HFFc6 (cell line): Measurements from ENCODE around the gene GLRX5. TPM values are rescaled to one million over a fixed set of nuclear protein-coding genes. Genes with fewer than 3 reads are reported as not detected.
"Not testable (repeated sequence)": the region's sequence is repeated elsewhere in the genome, so short reads cannot be mapped to it uniquely, and the experiment has no call there.

Experiments used
- DNase-seq: peaks from one replicate; pipeline ENCODE4 v3.0.0-alpha.2; 2018
- H3K27ac Mint-ChIP-seq: 2 replicates; pipeline ENCODE4 v1.8.0; 2020; ENCODE audit warnings: mild to moderate bottlenecking, mixed read lengths
- H3K27me3 Mint-ChIP-seq: 2 replicates; pipeline ENCODE4 v1.8.0; 2021; ENCODE audit warnings: mild to moderate bottlenecking, moderate library complexity, mixed read lengths; ENCODE audit not compliant: insufficient read depth
- H3K36me3 Mint-ChIP-seq: 2 replicates; pipeline ENCODE4 v1.8.0; 2021; ENCODE audit warnings: low read depth, mixed read lengths
- H3K4me1 Mint-ChIP-seq: 2 replicates; pipeline ENCODE4 v1.8.0; 2020; ENCODE audit warnings: low read depth, mixed read lengths
- H3K4me3 Mint-ChIP-seq: 2 replicates; pipeline ENCODE4 v1.8.0; 2020; ENCODE audit warnings: mild to moderate bottlenecking, moderate library complexity, mixed read lengths
- H3K9me3 Mint-ChIP-seq: 2 replicates; pipeline ENCODE4 v1.8.0; 2020; ENCODE audit warnings: mild to moderate bottlenecking, mixed read lengths
- total RNA-seq, 6 experiments: library from RNA; stranded (reverse); fragmentation: NEBNext Ultra II Directional; extraction: Animal tissue kit (Norgen Biotek cat#: 25700); gene quantifications; 2 replicates in 1 of 6; 3 replicates in 5 of 6; pipeline ENCODE4 v1.2.3, GENCODE V29; 2021
- TF ChIP-seq, protein P1 (sequence below): fragments of 200-600 bp; sonication (generic); IDR thresholded peaks from 2 replicates; pipeline ENCODE4 v1.5.0; 2021; ENCODE audit warnings: antibody characterized with exemption, mild to moderate bottlenecking

The GLRX5 gene
- total RNA-seq, 6 experiments from 2014 or later, result 38.7 to 47.2 (median 43.8) TPM

DNA sequence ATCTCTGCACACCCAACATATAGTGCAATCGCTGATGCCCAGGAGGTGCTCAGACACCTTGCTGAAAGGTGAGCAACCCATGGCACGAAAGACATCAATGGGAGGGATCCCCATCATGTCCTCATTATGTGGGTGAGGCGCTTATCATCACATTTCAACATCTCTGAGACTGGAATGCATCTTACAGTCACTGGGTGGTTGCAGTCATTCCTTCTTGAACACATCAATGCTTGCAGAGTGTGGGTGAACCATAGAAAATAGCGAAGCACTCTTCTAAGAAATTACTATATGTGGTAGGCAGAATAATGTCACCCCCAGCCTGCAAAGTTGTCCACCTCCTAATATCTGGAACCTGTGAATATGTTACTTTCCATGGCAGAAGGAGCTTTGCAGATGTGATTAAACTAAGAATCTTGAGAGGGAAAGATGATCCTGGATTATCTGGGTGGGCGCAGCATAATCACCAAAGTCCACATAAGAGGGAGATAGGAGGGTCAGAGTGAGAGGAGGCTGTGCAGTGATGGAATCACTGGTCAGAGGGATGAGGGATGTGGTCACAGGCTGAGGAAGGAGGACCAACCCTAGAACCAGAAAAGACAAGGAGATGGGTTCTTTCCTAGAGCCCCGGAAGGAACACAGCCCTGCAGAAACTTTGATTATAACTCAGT lies 51.2 kb downstream of the GLRX5 start:
- TF ChIP-seq, protein P1, sequence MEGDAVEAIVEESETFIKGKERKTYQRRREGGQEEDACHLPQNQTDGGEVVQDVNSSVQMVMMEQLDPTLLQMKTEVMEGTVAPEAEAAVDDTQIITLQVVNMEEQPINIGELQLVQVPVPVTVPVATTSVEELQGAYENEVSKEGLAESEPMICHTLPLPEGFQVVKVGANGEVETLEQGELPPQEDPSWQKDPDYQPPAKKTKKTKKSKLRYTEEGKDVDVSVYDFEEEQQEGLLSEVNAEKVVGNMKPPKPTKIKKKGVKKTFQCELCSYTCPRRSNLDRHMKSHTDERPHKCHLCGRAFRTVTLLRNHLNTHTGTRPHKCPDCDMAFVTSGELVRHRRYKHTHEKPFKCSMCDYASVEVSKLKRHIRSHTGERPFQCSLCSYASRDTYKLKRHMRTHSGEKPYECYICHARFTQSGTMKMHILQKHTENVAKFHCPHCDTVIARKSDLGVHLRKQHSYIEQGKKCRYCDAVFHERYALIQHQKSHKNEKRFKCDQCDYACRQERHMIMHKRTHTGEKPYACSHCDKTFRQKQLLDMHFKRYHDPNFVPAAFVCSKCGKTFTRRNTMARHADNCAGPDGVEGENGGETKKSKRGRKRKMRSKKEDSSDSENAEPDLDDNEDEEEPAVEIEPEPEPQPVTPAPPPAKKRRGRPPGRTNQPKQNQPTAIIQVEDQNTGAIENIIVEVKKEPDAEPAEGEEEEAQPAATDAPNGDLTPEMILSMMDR, result no peak
- Mint-ChIP-seq H3K4me1 (no peaks in the 10 kb centered on the region), H3K36me3 (no peaks in the 10 kb centered on the region), H3K27ac (no peak overlapping the region), H3K4me3 (no peak overlapping the region), H3K9me3 (peaks cover 8% of the 10 kb centered on the region; the same call in 1 of the 2 replicates), H3K27me3 (no peaks in the 10 kb centered on the region; the same call in none of the 2 replicates)
- no peak for DNase-seq

DNA sequence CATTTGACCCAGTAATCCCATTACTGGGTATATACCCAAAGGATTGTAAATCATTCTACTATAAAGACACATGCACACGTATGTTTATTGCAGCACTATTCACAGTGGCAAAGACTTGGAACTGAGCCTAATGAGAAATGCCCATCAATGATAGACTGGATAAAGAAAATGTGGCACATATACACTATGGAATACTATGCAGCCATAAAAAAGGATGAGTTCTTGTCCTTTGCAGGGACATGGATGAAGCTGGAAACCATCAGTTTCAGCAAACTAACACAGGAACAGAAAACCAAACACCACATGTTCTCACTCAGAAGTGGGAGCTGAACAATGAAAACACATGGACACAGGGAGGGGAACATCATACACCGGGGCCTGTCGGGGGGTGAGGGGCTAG lies 56.3 kb downstream of the GLRX5 start:
- not testable (repeated sequence) for H3K4me3 Mint-ChIP-seq, H3K4me1 Mint-ChIP-seq, H3K27ac Mint-ChIP-seq, DNase-seq, H3K9me3 Mint-ChIP-seq, H3K27me3 Mint-ChIP-seq, H3K36me3 Mint-ChIP-seq

Other genes starting within 250 kb of the GLRX5 start
- gene CLMN, start 215.1 kb upstream of the GLRX5 start, total RNA-seq, result under 1 TPM in 1 of 6 experiments, not detected in 5; 0.02 TPM
- gene SYNE3, start 18.4 kb upstream of the GLRX5 start, total RNA-seq, result 10 to 100 TPM; 14.8 to 20.4 (median 16.3) TPM
- gene TCL1B, start 151.4 kb downstream of the GLRX5 start, total RNA-seq, result not detected
- gene TCL1A, start 179.1 kb downstream of the GLRX5 start, total RNA-seq, result not detected